Measurements from ENCODE around the gene ZBED5.
"Not testable (repeated sequence)": the region's sequence is repeated elsewhere in the genome, so short reads cannot be mapped to it uniquely, and the experiment has no call there.

ZBED5 gene

DNA sequence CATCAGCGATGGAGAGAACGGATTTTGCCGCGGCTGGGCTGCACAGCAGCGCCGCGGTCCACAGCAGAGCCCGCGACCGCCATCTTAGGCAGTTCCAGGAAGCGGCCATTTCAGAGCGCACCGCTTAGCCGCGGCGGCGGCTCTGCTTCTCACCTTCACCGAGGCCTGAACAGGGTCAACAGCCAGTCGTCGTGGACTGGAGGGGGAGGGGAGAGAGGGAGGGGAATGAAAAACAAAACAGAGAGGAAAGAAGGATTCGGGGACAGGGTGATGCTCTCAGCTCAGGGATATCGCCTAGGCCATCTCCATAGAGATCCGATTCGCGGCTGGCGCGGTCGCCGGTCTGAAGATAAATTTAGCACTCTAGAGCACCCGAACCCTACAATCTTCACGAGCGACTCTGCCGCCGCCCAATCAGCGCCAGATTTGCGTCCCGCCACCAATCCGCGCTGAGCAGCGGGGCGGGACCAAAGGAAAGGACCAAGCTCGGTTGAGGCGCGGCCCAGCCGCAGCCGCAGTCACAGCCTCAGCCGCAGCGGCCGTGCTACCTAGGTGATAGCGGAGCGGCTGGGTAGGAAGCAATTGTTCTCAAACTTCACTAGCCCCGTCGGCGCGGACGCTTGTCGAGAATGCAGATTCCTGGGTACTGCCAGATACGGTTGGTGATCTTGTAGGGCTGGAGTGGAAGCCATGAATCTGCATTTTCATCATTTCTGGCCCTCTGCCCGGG is at the start of gene ZBED5:
Gene ZBED5, minus strand, starts transcription at position 345 of the 730 bp plus-strand sequence. CDS start 3,108 bp downstream, outside the sequence.
- peak; percentile 95 for DNase-seq (ENCODE audit: low read depth, low spot score)

DNA sequence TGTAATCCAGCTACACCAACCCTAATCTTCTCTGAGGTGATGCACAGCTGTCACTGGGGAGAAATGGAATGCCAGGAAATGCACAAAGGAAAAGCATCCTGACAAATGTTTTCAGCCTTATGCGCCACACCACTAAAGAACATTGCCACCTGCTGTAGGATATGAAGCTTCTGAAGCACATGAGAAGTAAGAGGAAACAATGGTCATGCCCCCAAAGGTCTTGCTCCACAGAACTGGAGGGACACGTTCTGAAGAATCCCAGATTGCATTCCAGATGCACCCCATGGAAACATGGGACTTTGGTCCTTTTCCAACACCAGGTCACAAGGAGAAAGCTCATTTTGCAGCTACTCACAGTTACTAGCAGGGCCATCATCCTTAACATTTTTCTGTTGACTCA is 48.7 kb upstream of the ZBED5 start:
- DNase-seq (ENCODE audit: low read depth, low spot score) = no peak

DNA sequence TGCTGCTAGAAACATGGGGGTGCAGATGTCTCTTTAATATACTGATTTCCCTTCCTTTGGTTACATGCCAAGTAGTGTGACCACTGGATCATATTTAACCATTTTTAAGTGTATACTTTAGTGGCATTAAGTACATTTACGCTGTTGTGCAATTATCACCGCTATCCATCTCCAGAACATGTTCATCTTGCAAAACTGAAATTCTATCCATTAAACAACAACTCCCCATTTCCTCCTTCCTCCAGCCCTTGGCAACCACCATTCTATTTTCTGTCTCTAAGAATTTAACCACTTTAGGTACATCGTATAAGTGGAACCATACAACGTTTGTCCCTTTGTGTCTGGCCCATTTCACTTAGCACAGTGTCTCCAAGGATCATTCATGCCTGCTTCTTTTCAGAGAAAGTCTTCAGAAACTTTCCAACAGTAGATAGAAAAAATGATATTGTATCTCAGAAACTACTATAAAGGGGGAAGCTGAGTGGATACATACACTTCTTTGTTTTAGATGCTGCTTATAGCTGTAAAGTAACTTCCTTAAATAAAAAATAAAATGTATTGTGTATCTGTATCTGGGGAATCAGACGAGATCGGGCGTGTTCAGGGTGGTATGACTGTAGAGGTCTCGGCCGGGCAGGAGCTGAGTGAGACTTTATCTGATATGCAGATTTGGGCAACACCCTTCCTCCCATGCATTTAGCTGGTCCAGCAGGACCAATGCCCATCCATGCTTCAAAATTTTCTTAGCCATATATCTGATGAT is 44.6 kb upstream of the ZBED5 start:
- no peak for DNase-seq (ENCODE audit: low read depth, low spot score)

GRCh38 chr11:10900681-10901415 is 43.0 kb upstream of the ZBED5 start:
- DNase-seq (ENCODE audit: low read depth, low spot score) = no peak

DNA sequence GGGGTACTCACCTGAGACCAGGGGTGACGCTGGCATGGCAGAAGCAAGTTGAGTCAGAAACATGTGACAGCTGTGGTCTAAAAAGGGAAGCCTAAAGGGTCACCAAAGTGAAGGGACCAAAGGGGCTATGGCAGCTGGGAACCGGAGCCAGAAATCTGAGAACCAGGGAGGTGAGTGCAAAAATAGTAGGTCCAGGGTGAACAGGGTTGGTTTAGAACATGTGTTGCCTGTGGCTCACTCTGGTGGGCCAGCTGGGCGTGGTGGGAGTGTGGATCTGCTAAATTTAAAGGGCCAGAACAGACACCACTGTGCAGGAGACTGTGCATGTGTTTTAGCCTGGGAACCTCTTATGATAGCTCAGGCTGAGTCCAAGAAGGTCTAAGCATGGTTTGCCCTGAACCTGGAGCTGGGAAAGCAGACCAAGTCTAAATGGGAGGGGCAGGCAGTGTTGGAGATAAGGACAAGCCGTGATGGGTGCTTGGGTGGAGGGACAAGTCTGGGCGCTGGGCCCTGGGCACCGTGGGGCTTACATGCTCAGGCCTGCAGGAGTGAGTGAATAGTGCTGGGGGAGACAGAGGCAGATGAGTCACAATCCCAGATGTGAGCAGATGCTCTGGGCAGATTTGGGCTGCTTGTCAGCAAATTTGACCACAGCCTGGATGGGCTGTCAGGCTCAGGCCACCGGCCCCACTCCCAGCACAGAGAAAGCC is 41.4 kb upstream of the ZBED5 start:
- DNase-seq (ENCODE audit: low read depth, low spot score) = no peak

DNA sequence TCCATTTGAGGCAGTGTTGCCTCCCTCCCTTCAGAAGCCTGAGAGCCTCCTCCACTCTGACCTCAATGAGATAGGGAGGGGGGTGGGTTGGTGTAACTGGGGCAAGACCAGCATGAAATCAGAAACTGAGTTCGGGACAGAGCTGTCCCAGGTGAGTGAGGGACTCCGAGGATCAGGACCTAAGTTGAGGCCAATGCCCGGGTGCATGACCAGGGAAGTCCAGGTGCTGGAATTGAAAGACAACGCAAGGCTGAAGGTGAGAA is 40.8 kb upstream of the ZBED5 start:
- no peak for DNase-seq (ENCODE audit: low read depth, low spot score)

GRCh38 chr11:10898003-10898762 is 40.3 kb upstream of the ZBED5 start:
- no peak for DNase-seq (ENCODE audit: low read depth, low spot score)

- DNase-seq (ENCODE audit: low read depth, low spot score) = no peak
Measured at GRCh38 chr11:10897150-10897549, 39.3 kb upstream of the ZBED5 start.

GRCh38 chr11:10896493-10896892 is 38.6 kb upstream of the ZBED5 start:
- DNase-seq (ENCODE audit: low read depth, low spot score) = no peak

DNA sequence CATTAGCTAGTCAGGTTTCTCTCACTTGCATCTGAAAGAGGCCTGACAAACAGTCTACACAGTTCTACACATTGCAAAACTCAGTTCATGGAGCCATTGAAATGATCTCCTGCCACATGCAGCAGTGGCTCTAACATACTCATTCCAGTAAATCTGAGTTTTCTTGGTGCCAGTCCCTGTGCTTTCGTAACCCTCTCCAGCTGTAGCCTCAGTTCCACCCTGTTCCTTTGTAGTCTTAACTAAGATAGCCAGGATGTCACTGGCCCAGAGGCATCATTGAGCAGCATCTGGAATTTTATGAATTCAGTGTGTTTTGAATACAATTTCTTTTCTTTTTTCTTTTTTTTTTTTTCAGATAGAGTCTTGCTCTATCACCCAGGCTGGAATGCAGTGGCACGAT is 37.4 kb upstream of the ZBED5 start:
- DNase-seq (ENCODE audit: low read depth, low spot score) = no peak

DNA sequence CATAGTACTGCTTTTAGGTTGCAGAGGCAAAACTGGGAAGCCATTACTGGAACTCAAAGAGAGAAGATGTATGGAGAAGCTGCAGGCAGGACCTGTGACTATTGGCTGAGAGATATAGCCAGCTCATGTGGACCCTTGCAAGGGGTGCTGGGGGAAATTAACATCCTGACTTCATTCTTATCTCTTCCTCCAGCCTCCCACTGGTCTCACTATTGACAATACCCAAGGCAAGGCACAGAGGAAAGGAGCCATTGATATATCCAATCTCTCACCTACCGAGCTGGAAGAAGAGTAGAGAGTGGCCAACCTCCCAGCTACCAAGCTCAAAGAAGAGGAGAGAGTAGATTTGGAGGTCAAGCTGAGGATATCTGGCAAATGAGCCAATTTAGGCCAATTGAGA is 36.8 kb upstream of the ZBED5 start:
- no peak for DNase-seq (ENCODE audit: low read depth, low spot score)

DNA sequence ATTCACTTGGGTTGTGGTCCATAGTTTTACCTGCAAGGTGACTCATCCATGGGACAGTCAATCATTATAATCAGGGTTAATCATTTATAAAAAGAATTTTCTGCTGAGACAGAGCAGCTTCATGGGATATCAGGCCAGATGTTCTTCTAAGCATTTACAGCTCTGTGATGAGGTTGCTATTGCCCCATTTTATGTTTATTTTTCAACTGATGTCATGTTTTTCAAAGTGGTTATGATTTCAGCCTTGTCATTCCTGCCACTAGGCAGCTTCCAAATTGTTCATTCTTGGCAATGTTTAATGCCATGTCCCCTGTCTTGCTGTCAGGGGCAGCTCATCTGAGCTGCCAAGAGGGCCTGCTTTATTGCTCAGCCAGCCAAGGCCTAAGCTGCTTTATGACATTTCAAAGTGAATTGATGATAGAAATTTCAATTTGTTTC is 35.9 kb upstream of the ZBED5 start:
- no peak for DNase-seq (ENCODE audit: low read depth, low spot score)

GRCh38 chr11:10892250-10892649 is 34.4 kb upstream of the ZBED5 start:
- DNase-seq (ENCODE audit: low read depth, low spot score) = no peak

DNA sequence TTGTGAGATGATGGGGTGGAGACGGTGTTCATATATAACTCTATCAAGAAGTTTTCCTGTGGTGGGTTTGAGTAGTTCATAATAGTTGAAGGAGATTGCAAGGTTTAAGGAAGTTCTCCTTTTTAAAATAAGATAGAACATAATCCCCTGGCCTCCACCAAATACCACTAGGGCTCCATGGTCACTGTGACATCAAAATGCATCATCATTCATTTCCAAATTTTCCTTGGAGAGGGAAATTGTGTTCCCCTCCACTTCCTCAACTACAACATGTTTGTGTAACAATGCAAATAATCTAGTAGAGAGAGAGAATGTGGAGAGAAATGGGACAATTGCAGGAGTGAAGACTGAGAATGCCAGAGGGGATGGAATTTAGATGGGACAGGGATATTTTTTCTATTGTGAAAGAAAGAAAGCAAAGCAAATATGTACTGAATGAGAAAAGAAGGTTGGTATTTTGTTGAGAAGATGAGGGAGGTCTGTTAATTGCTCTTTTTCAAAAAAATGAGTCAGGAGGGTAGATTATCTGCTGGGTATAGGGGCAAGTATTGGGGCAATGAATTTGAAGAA is 33.4 kb upstream of the ZBED5 start:
- no peak for DNase-seq (ENCODE audit: low read depth, low spot score)

GRCh38 chr11:10890083-10890482 is 32.2 kb upstream of the ZBED5 start:
- DNase-seq (ENCODE audit: low read depth, low spot score) = not testable (repeated sequence)

DNA sequence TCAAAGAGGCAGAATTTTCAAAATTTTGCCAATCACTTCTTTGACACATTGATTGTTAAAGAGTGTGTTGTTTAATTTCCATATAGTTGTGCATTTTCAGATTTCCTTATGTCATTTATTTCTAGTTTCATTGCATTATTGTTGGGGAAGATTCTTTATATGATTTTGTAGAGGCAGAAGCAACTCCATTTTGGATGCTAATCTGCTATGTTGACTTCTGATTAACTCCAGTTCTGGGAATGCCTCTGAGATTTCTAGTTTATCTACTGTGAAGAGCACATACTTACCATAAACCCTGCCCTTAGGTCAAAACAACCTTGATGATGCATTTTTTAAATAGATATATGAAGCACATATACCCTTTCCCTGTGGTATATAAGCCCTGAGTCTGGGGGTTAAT is 29.5 kb upstream of the ZBED5 start:
- no peak for DNase-seq (ENCODE audit: low read depth, low spot score)

GRCh38 chr11:10886652-10887250 is 28.9 kb upstream of the ZBED5 start:
- DNase-seq (ENCODE audit: low read depth, low spot score) = no peak

- DNase-seq (ENCODE audit: low read depth, low spot score) = no peak
Measured at GRCh38 chr11:10885703-10886363, 28.0 kb upstream of the ZBED5 start.

- not testable (repeated sequence) for DNase-seq (ENCODE audit: low read depth, low spot score)
Measured at GRCh38 chr11:10884292-10884691, 26.4 kb upstream of the ZBED5 start.

DNA sequence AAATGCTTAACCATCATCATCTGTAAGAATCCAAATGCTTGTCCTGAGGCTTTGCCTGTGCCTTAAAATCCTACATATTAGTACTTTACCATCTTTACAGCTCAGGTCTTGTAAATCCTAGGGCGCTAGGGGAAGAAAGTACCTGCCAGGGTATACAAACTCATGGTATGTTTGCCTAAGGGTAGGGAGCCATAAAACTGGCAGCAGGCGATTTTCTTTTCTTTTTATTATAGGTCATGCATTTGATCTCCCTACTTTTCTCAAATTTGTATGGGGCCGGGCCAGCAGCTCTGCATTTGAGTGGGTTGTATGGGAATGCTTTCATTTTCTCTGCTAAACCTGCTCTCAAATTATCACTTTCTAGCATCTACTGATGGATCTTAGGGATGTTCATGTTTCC is 24.0 kb upstream of the ZBED5 start:
- DNase-seq (ENCODE audit: low read depth, low spot score) = no peak

Measured in smooth muscle cell of the brain vasculature (primary cell).